ENCODE measurements around the gene CXCL12.

- TF ChIP-seq POLR2AphosphoS5 (IDR thresholded peaks at IDR 0.05) = no peak
- no peak for TF ChIP-seq CTCF (IDR thresholded peaks at IDR 0.05)
- TF ChIP-seq POLR2A (IDR thresholded peaks at IDR 0.05) = no peak
Measured at GRCh38 chr10:44397476-44398225, 12.8 kb upstream of the CXCL12 start.

All from prostate gland (tissue), 2 donors.